ENCODE measurements around the gene PRDM11. TPM values are rescaled to one million over a fixed set of nuclear protein-coding genes. Genes with fewer than 3 reads are reported as not detected.

The PRDM11 gene
- total RNA-seq, 1 donor from 2014 or later = 1.4 TPM

DNA sequence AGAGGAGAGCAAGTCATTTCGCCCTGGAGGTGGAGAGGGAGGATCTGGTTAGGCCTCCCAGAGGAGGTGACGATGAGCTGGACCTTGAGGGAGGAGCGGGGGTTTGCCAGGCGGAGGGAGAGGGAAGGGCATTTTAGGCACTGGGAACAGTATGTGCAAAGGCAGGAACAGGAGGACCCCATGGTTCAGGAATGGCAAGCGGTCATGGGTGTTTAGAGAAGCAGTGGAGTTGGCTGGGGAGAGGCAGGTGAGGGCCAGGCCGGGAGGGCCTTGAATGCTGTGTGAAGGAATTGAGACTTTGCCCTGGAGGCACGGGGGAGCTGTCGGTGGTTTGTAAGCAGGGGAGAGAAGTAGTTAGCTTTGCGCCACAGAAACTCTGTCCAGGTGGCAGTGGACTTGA lies 10.3 kb downstream of the PRDM11 start:
- Mint-ChIP-seq H3K4me1 (no peaks in the 10 kb centered on the region), H3K9me3 (no peaks in the 10 kb centered on the region), H3K27me3 (no peaks in the 10 kb centered on the region), H3K4me3 (no peak overlapping the region), H3K36me3 (ENCODE audit: low read depth) (no peaks in the 10 kb centered on the region), H3K27ac (no peak overlapping the region)
- DNase-seq = no peak
- intact Hi-C loops (cut with micrococcal nuclease) = no loop called here

DNA sequence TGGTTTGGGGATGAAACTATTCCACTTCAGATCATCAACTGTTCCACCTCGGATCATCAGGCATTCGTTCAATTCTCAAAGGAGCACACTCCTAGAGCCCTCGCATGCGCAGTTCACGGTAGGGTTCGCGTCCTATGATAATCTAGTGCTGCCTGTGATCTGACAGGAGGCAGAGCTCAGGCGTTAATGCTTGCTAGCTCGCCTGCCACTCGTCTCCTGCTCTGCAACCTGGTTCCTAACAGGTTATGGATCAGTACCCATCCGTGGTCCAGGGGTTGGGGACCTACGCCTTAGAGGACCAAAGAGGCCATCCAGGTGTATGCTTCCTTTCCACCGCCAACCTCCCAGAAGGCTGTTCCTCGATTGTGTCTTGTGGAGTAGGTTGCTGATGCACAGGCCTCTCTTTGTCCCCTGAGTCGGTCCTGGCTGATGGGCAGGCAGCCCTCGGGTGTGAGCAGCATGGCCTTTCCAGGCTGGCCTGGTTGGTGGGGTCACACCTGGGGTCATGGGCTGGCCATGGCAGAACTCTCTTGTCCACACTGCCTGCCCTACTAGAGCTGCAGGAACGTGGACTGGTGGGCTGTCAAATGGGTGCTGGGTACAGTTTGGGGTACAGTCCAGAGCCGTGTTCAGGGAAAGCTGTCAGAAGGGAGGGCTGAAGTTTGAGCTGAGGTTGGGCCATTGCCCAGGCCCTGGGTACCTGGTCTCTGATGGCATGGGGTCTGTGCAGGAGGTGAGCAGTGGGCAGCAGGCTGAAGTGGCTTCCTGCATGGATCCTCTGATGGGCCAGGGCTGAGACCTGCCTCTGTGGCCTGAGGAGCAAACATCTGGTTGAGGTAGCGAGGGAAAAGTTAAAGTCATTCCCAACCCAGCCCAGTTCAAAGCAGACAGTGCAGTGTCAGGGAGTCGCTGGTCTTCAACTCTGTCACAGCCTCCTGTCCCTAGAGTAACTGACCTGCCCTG lies 11.1 kb downstream of the PRDM11 start:
- H3K36me3 Mint-ChIP-seq (ENCODE audit: low read depth) = no peaks in the 10 kb centered on the region
- H3K27me3 Mint-ChIP-seq = no peaks in the 10 kb centered on the region
- no peak overlapping the region for H3K27ac Mint-ChIP-seq
- H3K4me1 Mint-ChIP-seq = no peaks in the 10 kb centered on the region
- intact Hi-C loops (cut with micrococcal nuclease) = no loop called here
- no peak overlapping the region for H3K4me3 Mint-ChIP-seq
- DNase-seq = no peak
- no peaks in the 10 kb centered on the region for H3K9me3 Mint-ChIP-seq

GRCh38 chr11:45158210-45158731 lies 11.8 kb downstream of the PRDM11 start:
- Mint-ChIP-seq H3K4me3 (no peak overlapping the region), H3K27ac (no peak overlapping the region), H3K27me3 (no peaks in the 10 kb centered on the region), H3K4me1 (no peaks in the 10 kb centered on the region), H3K36me3 (ENCODE audit: low read depth) (no peaks in the 10 kb centered on the region), H3K9me3 (no peaks in the 10 kb centered on the region)
- DNase-seq = no peak
- intact Hi-C loops (cut with micrococcal nuclease) = no loop called here

DNA sequence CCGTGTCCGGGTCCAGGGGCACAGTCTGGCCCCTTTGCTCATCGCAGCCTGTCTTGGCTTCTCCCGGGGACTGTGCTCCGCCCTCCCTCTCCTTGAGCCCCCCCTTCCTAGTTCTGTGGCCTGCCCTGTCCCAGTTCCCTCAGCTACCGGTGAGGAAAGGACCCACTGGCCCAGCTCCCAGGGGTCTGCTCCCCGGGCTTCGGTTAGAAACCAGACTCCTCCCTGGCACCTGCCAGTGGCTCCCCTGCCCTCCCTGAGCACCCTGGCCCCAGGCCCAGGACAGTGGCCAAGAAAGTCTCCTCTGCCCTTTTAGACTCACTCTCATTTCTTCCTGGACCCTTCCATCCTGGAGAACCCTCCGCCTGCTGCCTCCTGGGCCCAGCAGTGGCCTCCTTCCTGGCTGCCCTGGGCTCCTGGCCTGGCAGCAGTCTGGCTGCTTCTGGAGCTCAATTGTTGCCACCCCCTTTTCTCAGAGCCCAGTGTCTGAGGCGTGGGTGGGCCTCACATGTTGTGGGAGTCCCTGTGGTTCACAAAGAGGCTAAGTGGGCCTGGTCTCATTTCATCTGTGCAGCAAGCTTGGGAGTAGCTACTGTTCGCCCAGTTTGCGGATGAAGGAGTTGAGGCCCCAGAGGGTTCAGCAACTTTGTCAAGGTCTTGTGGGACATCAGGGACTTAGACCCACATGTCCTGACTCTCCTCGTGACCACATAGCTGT lies 12.6 kb downstream of the PRDM11 start:
- no peaks in the 10 kb centered on the region for H3K36me3 Mint-ChIP-seq (ENCODE audit: low read depth)
- no peaks in the 10 kb centered on the region for H3K27me3 Mint-ChIP-seq
- H3K4me1 Mint-ChIP-seq = no peaks in the 10 kb centered on the region
- H3K27ac Mint-ChIP-seq = no peak overlapping the region
- no peaks in the 10 kb centered on the region for H3K9me3 Mint-ChIP-seq
- H3K4me3 Mint-ChIP-seq = no peak overlapping the region
- intact Hi-C loops (cut with micrococcal nuclease) = no loop called here
- DNase-seq = no peak

DNA sequence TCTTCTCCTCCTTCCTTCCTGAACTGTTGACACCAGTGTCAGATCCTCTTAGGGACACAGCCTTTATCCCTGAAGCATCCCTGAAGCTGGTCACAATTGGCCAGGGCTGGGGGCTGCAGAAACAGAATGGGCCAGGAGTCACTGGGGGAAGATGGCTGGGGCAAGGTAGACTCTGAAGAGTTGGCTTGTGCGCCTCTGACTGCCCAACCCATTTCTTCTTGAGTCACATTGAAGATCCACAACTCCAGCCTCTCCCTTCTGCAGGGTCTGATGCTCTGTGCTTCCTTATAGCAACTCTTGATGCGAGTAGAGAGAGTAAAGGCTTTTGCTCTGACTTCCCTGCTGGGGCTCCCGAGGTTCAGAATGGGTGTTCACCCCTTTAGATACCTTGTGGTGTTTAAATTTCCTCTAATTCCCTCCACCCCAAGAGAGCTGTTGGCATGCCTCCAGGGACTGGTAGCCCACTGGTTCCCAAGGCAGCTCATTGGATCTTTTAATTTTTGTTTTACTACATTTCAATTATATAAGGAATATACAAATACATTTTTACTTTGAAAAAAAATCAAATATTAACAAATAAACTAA lies 13.4 kb downstream of the PRDM11 start:
- Mint-ChIP-seq H3K27me3 (no peaks in the 10 kb centered on the region), H3K9me3 (no peaks in the 10 kb centered on the region), H3K27ac (no peak overlapping the region), H3K36me3 (ENCODE audit: low read depth) (no peaks in the 10 kb centered on the region), H3K4me1 (no peaks in the 10 kb centered on the region), H3K4me3 (no peak overlapping the region)
- intact Hi-C loops (cut with micrococcal nuclease) = no loop called here
- no peak for DNase-seq

GRCh38 chr11:45161252-45162063 lies 15.0 kb downstream of the PRDM11 start:
- H3K36me3 Mint-ChIP-seq (ENCODE audit: low read depth) = no peaks in the 10 kb centered on the region
- no peak for DNase-seq
- intact Hi-C loops (cut with micrococcal nuclease) = no loop called here
- H3K4me3 Mint-ChIP-seq = no peak overlapping the region
- H3K9me3 Mint-ChIP-seq = no peaks in the 10 kb centered on the region
- no peak overlapping the region for H3K27ac Mint-ChIP-seq
- H3K4me1 Mint-ChIP-seq = no peaks in the 10 kb centered on the region
- no peaks in the 10 kb centered on the region for H3K27me3 Mint-ChIP-seq

DNA sequence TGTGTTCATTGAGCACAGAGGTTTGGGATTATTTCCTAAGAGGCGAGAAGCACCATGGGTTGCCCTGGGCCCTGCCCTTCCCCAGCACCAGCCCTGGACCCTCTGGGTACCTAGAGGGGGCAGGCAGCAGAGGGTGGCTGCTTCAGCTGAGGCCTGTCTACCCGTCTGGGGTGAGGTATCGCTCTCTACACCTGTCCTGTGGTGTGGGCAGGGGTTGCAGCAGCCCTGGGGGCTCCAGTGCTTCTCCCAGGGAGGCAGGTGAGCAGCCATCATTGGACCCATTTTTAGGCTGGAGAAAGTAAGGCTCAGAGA lies 15.6 kb downstream of the PRDM11 start:
- H3K27ac Mint-ChIP-seq = no peak overlapping the region
- H3K4me3 Mint-ChIP-seq = no peak overlapping the region
- no peaks in the 10 kb centered on the region for H3K9me3 Mint-ChIP-seq
- intact Hi-C loops (cut with micrococcal nuclease) = no loop called here
- H3K4me1 Mint-ChIP-seq = no peaks in the 10 kb centered on the region
- H3K36me3 Mint-ChIP-seq (ENCODE audit: low read depth) = no peaks in the 10 kb centered on the region
- H3K27me3 Mint-ChIP-seq = no peaks in the 10 kb centered on the region
- no peak for DNase-seq

DNA sequence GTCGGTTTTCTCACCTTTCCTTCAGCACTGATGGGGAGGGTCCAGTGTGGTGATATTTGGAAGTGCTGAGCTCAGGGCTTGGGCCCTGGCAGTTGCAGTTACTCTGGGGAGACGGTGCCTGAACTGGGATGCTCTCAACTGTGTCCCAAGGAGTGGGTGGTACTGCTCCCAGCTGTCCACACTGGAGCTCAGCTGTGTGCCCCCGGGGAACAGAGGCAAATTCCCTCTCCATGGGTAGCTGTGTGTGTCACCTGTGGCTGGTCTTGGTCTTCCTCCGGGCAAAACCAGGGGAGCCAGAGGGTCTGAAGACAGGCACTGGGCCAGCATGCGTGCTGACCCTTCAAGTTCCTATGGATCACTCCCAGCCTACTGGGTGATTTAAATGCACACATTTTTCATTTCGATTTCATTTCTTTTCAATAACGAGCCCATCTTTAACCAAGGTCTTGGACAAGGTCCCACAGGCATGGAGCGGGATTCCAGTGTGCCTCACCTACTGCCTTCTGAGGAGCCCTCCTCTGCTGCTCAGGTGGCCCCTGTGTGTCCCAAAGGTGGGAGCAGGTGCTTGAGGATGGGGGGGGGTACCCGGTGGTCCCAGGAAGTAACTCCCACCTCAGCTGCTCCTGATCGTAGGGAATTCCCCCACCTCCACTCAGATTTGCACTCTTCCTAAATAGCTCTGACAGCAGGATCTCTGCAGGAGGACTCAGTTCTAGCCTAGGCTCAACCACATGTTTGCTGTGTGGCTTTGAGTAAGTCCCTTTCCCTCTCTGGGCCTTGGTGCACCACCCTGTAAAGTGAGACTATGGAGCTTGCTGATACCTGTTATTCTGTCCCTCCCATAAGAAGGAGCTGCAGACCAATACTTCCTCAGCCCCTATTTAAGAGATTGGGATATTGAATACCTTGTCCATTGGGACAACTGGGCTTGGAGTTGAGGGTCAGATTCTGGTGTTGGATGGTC lies 16.8 kb downstream of the PRDM11 start:
- H3K9me3 Mint-ChIP-seq = no peaks in the 10 kb centered on the region
- H3K4me3 Mint-ChIP-seq = no peak overlapping the region
- no peak for DNase-seq
- no peak overlapping the region for H3K27ac Mint-ChIP-seq
- no peaks in the 10 kb centered on the region for H3K4me1 Mint-ChIP-seq
- no peaks in the 10 kb centered on the region for H3K36me3 Mint-ChIP-seq (ENCODE audit: low read depth)
- intact Hi-C loops (cut with micrococcal nuclease) = no loop called here
- H3K27me3 Mint-ChIP-seq = no peaks in the 10 kb centered on the region

GRCh38 chr11:45163956-45164575 lies 17.6 kb downstream of the PRDM11 start:
- Mint-ChIP-seq H3K4me3 (no peak overlapping the region), H3K27ac (no peak overlapping the region), H3K4me1 (no peaks in the 10 kb centered on the region), H3K27me3 (no peaks in the 10 kb centered on the region), H3K36me3 (ENCODE audit: low read depth) (no peaks in the 10 kb centered on the region), H3K9me3 (no peaks in the 10 kb centered on the region)
- intact Hi-C loops (cut with micrococcal nuclease) = no loop called here
- DNase-seq = no peak

GRCh38 chr11:45165386-45165785 lies 18.9 kb downstream of the PRDM11 start:
- intact Hi-C loops (cut with micrococcal nuclease) = no loop called here
- no peaks in the 10 kb centered on the region for H3K27me3 Mint-ChIP-seq
- no peak overlapping the region for H3K4me3 Mint-ChIP-seq

DNA sequence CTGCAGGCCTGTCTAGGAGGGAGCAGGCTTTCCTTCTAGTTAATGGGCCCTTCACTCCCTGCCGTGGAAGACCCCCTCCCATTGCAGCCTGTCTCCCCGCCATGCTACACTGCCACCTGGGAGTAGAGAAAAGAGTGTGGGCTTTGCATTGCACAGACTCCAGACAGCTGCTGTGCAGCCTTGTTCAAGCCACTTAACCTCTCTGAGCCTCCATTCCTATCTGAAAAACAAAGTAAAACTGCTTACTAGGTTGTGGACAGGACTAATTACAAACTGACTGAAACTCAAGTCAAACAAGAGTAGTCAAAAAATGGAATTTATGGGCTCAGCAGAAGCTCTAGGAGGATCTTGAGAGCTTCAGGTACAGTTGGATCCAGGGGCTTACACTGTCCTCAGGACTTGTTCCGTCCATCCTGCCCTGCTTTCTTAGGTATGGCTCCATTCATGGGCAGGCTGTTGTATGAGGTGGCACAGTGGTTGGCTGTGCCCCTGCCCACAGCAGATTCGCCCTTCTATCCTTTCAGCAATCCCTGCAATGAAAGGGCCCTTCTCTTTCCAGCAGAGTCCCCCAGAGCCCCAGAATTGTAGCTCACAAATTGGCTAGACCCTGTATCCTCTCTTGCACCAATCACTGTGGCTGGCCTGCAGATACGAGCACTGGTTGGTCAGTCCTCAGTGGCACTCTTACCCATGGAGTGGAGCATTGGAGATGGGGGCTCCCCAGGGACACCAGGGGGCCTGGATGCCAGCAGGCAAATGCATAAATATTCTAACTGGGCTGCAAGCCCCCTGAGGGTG lies 19.6 kb downstream of the PRDM11 start:
- Mint-ChIP-seq H3K27me3 (no peaks in the 10 kb centered on the region), H3K27ac (no peak overlapping the region), H3K9me3 (no peaks in the 10 kb centered on the region), H3K4me1 (no peaks in the 10 kb centered on the region), H3K36me3 (ENCODE audit: low read depth) (no peaks in the 10 kb centered on the region), H3K4me3 (no peak overlapping the region)
- intact Hi-C loops (cut with micrococcal nuclease) = no loop called here
- DNase-seq = no peak

More at GRCh38 chr11:45165386-45165785, 18.9 kb downstream of the PRDM11 start:
- no peaks in the 10 kb centered on the region for H3K9me3 Mint-ChIP-seq
- H3K36me3 Mint-ChIP-seq (ENCODE audit: low read depth) = no peaks in the 10 kb centered on the region
- no peaks in the 10 kb centered on the region for H3K4me1 Mint-ChIP-seq
- no peak for DNase-seq
- H3K27ac Mint-ChIP-seq = no peak overlapping the region

- no peak for DNase-seq
- intact Hi-C loops (cut with micrococcal nuclease) = no loop called here
- H3K9me3 Mint-ChIP-seq = no peaks in the 10 kb centered on the region
- no peaks in the 10 kb centered on the region for H3K27me3 Mint-ChIP-seq
- H3K27ac Mint-ChIP-seq = no peak overlapping the region
- H3K4me3 Mint-ChIP-seq = no peak overlapping the region
- H3K4me1 Mint-ChIP-seq = no peaks in the 10 kb centered on the region
- H3K36me3 Mint-ChIP-seq (ENCODE audit: low read depth) = no peaks in the 10 kb centered on the region
Measured at GRCh38 chr11:45166604-45166897, 20.1 kb downstream of the PRDM11 start.

Measured in activated CD4-positive, alpha-beta T cell treated with anti-CD3 and anti-CD28 coated beads, Interleukin-2, amount 10 ng/mL, durations not matched to agents 24 days and 14 days (primary cell).